H9 (cell line): ENCODE results near the gene GPHN. TPM values are rescaled to one million over a fixed set of nuclear protein-coding genes. Genes with fewer than 3 reads are reported as not detected.

Source experiments
- DNase-seq: peaks from one replicate; pipeline ENCODE4 v3.0.0-alpha.2; 2017
- H2AFZ ChIP-seq: one replicate; pipeline ENCODE4 v1.6.1; 2013; ENCODE audit warnings: mild to moderate bottlenecking, low read length, control low read depth, moderate library complexity
- H2AK5ac ChIP-seq: 2 replicates; pipeline ENCODE4 v1.6.1; 2013; ENCODE audit warnings: low read length, control low read depth, mixed read lengths; ENCODE audit not compliant: insufficient read length
- H2BK120ac ChIP-seq: one replicate; pipeline ENCODE4 v1.6.1; 2013; ENCODE audit warnings: low read depth, mild to moderate bottlenecking, low read length, control low read depth, inconsistent platforms; ENCODE audit not compliant: poor library complexity, severe bottlenecking
- H2BK12ac ChIP-seq: 2 replicates; pipeline ENCODE4 v1.6.1; 2013; ENCODE audit warnings: low read length, control low read depth, mixed read lengths, low read depth; ENCODE audit not compliant: insufficient read length
- H2BK15ac ChIP-seq: 2 replicates; pipeline ENCODE4 v1.6.1; 2013; ENCODE audit warnings: low read depth, low read length, control low read depth
- H2BK20ac ChIP-seq: one replicate; pipeline ENCODE4 v1.6.1; 2013; ENCODE audit warnings: low read depth, mild to moderate bottlenecking, low read length, control low read depth, inconsistent platforms; ENCODE audit not compliant: poor library complexity, severe bottlenecking
- H2BK5ac ChIP-seq: 2 replicates; pipeline ENCODE4 v1.6.1; 2013; ENCODE audit warnings: low read length, control low read depth, mixed read lengths; ENCODE audit not compliant: insufficient read length
- H3K14ac ChIP-seq: 2 replicates; pipeline ENCODE4 v1.6.1; 2013; ENCODE audit warnings: low read length, control low read depth; ENCODE audit not compliant: insufficient read depth
- H3K18ac ChIP-seq: 2 replicates; pipeline ENCODE4 v1.6.1; 2013; ENCODE audit warnings: low read depth, mild to moderate bottlenecking, mixed read lengths, low read length, control low read depth; ENCODE audit not compliant: insufficient read length
- H3K23ac ChIP-seq: 2 replicates; pipeline ENCODE4 v1.6.1; 2013; ENCODE audit warnings: low read length, control low read depth, mixed read lengths, low read depth; ENCODE audit not compliant: insufficient read length
- H3K23me2 ChIP-seq: 2 replicates; pipeline ENCODE4 v1.6.1; 2013; ENCODE audit warnings: low read depth, mild to moderate bottlenecking, mixed read lengths, low read length, control low read depth; ENCODE audit not compliant: insufficient read length, poor library complexity, severe bottlenecking
- H3K27ac ChIP-seq: 2 replicates; pipeline ENCODE4 v1.5.1; 2013; ENCODE audit warnings: low read length, control low read depth, mixed read lengths, low read depth; ENCODE audit not compliant: insufficient read length
- H3K27me3 ChIP-seq: 2 replicates; pipeline ENCODE4 v1.6.1; 2013; ENCODE audit warnings: low read length, control low read depth, inconsistent platforms; ENCODE audit not compliant: insufficient read depth
- H3K4ac ChIP-seq: 2 replicates; pipeline ENCODE4 v1.6.1; 2013; ENCODE audit warnings: low read depth, mild to moderate bottlenecking, control low read depth, inconsistent platforms, low read length, moderate library complexity
- H3K4me1 ChIP-seq: 2 replicates; pipeline ENCODE4 v1.6.1; 2013; ENCODE audit warnings: low read length, control low read depth, inconsistent platforms; ENCODE audit not compliant: insufficient read depth
- H3K4me2 ChIP-seq: 2 replicates; pipeline ENCODE4 v1.6.1; 2013; ENCODE audit warnings: low read length, control low read depth, mixed read lengths; ENCODE audit not compliant: insufficient read length, insufficient read depth
- H3K56ac ChIP-seq: 2 replicates; pipeline ENCODE4 v1.6.1; 2013; ENCODE audit warnings: low read depth, mild to moderate bottlenecking, mixed read lengths, low read length, control low read depth; ENCODE audit not compliant: insufficient read length
- H3K79me1 ChIP-seq: 2 replicates; pipeline ENCODE4 v1.6.1; 2013; ENCODE audit warnings: low read depth, mild to moderate bottlenecking, moderate library complexity, low read length, control low read depth, inconsistent platforms; ENCODE audit not compliant: insufficient read depth, poor library complexity, severe bottlenecking
- H3K79me2 ChIP-seq: 2 replicates; pipeline ENCODE4 v1.6.1; 2013; ENCODE audit warnings: low read length, control low read depth, inconsistent platforms; ENCODE audit not compliant: insufficient read depth
- H3K9ac ChIP-seq: 2 replicates; pipeline ENCODE4 v1.6.1; 2013; ENCODE audit warnings: low read length, control low read depth, mixed read lengths; ENCODE audit not compliant: insufficient read length; ENCODE audit errors: extremely low read depth
- H3K9me3 ChIP-seq: one replicate; pipeline ENCODE4 v1.6.1; 2013; ENCODE audit warnings: low read depth, low read length, inconsistent platforms; ENCODE audit not compliant: control insufficient read depth
- H3T11ph ChIP-seq: one replicate; pipeline ENCODE4 v1.6.1; 2013; ENCODE audit warnings: mild to moderate bottlenecking, low read length, control low read depth, inconsistent platforms
- H4K20me1 ChIP-seq: one replicate; pipeline ENCODE4 v1.6.1; 2013; ENCODE audit not compliant: control insufficient read depth, insufficient read length, insufficient read depth
- H4K5ac ChIP-seq: 2 replicates; pipeline ENCODE4 v1.6.1; 2013; ENCODE audit warnings: low read depth, mild to moderate bottlenecking, mixed read lengths, low read length, control low read depth; ENCODE audit not compliant: insufficient read length
- H4K8ac ChIP-seq: replicated peaks from 2 replicates; pipeline ENCODE4 v1.6.1; 2013; ENCODE audit warnings: low read length, control low read depth, mixed read lengths, low read depth; ENCODE audit not compliant: insufficient read length
- H4K91ac ChIP-seq: 2 replicates; pipeline ENCODE4 v1.6.1; 2013; ENCODE audit warnings: low read depth, mild to moderate bottlenecking, moderate library complexity, mixed read lengths, low read length, control low read depth; ENCODE audit not compliant: insufficient read length
- H3K27ac Mint-ChIP-seq, 3 experiments: 2 replicates in 2 of 3; 3 replicates in 1 of 3; pipeline ENCODE4 v1.8.0; 2020 to 2021; ENCODE audit warnings: mixed read lengths in 3 of 3, mild to moderate bottlenecking in 1 of 3, moderate library complexity in 1 of 3
- H3K27me3 Mint-ChIP-seq: 2 replicates; pipeline ENCODE4 v1.8.0; 2021; ENCODE audit warnings: low read depth, mild to moderate bottlenecking, moderate library complexity, mixed read lengths
- H3K36me3 Mint-ChIP-seq, 3 experiments: 2 replicates in 2 of 3; 3 replicates in 1 of 3; pipeline ENCODE4 v1.8.0; 2020 to 2021; ENCODE audit warnings: low read depth in 3 of 3, mixed read lengths in 3 of 3; ENCODE audit not compliant: insufficient read depth in 1 of 3
- H3K4me1 Mint-ChIP-seq, 2 experiments: 2 replicates each; pipeline ENCODE4 v1.8.0; 2020; ENCODE audit warnings: mixed read lengths in 2 of 2
- H3K4me3 Mint-ChIP-seq, 2 experiments: 2 replicates in 1 of 2; 3 replicates in 1 of 2; pipeline ENCODE4 v1.8.0; 2020 to 2021; ENCODE audit warnings: mild to moderate bottlenecking in 2 of 2, mixed read lengths in 2 of 2, moderate library complexity in 1 of 2
- H3K9me3 Mint-ChIP-seq, 2 experiments: 2 replicates in 1 of 2; 3 replicates in 1 of 2; pipeline ENCODE4 v1.8.0; 2020; ENCODE audit warnings: mild to moderate bottlenecking in 2 of 2, mixed read lengths in 2 of 2, moderate library complexity in 1 of 2
- CTCF ChIP-seq: fragments of 200-600 bp; sonication (generic); conservative IDR thresholded peaks from 3 replicates; pipeline ENCODE4 v1.8.0; 2021; ENCODE audit warnings: antibody characterized with exemption, mild to moderate bottlenecking
- WGBS: extraction: QIAGEN DNeasy Blood & Tissue Kit; methylation state at CpG from one replicate; pipeline ENCODE4 v1.1.7; 2013; ENCODE audit warnings: missing lambda C conversion rate, low lambda C conversion rate, mixed read lengths; ENCODE audit not compliant: insufficient read length; ENCODE audit errors: extremely low coverage; 5-methylcytosine and 5-hydroxymethylcytosine counted together
- total RNA-seq: library from RNA; stranded (reverse); gene quantifications from 2 replicates; pipeline ENCODE4 v1.2.1, GENCODE V29; 2021

GPHN gene
- total RNA-seq, 1 experiment from 2014 or later: 16.1 TPM

GRCh38 chr14:67186172-67186768 lies 678.3 kb downstream of the GPHN start:
- Mint-ChIP-seq H3K9me3 (no peaks in the 10 kb centered on the region), H3K27ac (no peak overlapping the region), H3K4me1 (peaks cover 6% of the 10 kb centered on the region in 2 experiments), H3K36me3 (no peaks in the 10 kb centered on the region), H3K4me3 (no peak overlapping the region), H3K27me3 (no peaks in the 10 kb centered on the region)
- H3K18ac ChIP-seq: no peak overlapping the region
- no peak overlapping the region for H2AFZ ChIP-seq
- H3K23ac ChIP-seq: no peak overlapping the region
- no peak overlapping the region for H2BK12ac ChIP-seq
- no peak overlapping the region for H2BK120ac ChIP-seq
- no peak for DNase-seq
- no peak overlapping the region for H3K14ac ChIP-seq
- H2BK15ac ChIP-seq: no peak overlapping the region
- no peak overlapping the region for H3K56ac ChIP-seq
- H2BK20ac ChIP-seq: no peak overlapping the region
- no peaks in the 10 kb centered on the region; the same call in 1 of the 2 replicates for H3K4me1 ChIP-seq
- no peak overlapping the region for H3K9ac ChIP-seq
- no peak overlapping the region for H3K4me2 ChIP-seq
- H4K8ac ChIP-seq: no peak overlapping the region
- WGBS: no CpG with 5 or more reads among the region's 5 CpGs
- H4K20me1 ChIP-seq: no peaks in the 10 kb centered on the region
- no peaks in the 10 kb centered on the region for H3K23me2 ChIP-seq
- no peak overlapping the region for H4K5ac ChIP-seq
- no peak for TF ChIP-seq CTCF
- no peaks in the 10 kb centered on the region for H3K9me3 ChIP-seq
- H2AK5ac ChIP-seq: no peak overlapping the region
- no peak overlapping the region for H4K91ac ChIP-seq
- H3K79me2 ChIP-seq: no peaks in the 10 kb centered on the region
- no peak overlapping the region for H2BK5ac ChIP-seq
- H3K4ac ChIP-seq: no peak overlapping the region
- H3K27me3 ChIP-seq: no peaks in the 10 kb centered on the region
- no peaks in the 10 kb centered on the region for H3K79me1 ChIP-seq
- H3T11ph ChIP-seq: no peak overlapping the region
- H3K27ac ChIP-seq: no peak overlapping the region
